ENCODE measurements around the gene ARID5B.

GRCh38 chr10:61962971-61963370 is 61.5 kb downstream of the ARID5B start:
- no peak for TF ChIP-seq CTCF (IDR thresholded peaks at IDR 0.05)
- no peak for TF ChIP-seq POLR2A (IDR thresholded peaks at IDR 0.05)
